H1 (cell line): ENCODE measurements around the gene ADCYAP1. TPM values are rescaled to one million over a fixed set of nuclear protein-coding genes. Genes with fewer than 3 reads are reported as not detected.

Source experiments
- CTCF ChIA-PET: fragments of 300-600 bp; sonication (Branson Sonifier 250); formaldehyde crosslinking; loops from one replicate; lab custom pipeline; 2021; ENCODE audit not compliant: partially characterized antibody; lab: Charles Lee
- POLR2A ChIA-PET: fragments of 300-600 bp; sonication (Branson Sonifier 250); formaldehyde crosslinking; loops from one replicate; lab custom pipeline; 2021; ENCODE audit warnings: inconsistent platforms; ENCODE audit not compliant: partially characterized antibody; lab: Charles Lee
- DNase-seq, 2 experiments: peaks; one replicate each; pipeline versions ENCODE4 v3.0.0 to v3.0.0-alpha.2; 2010 to 2022; ENCODE audit warnings: low spot score in 2 of 2, low read depth in 1 of 2, mixed read lengths in 1 of 2
- FAIRE-seq: peaks from 2 replicates; lab custom pipeline; 2011; peaks lifted over from hg19 to GRCh38; lab: Jason Lieb, UNC
- H2AFZ ChIP-seq: 2 replicates; pipeline ENCODE4 v1.8.1; 2012; ENCODE audit warnings: low read length, inconsistent platforms
- H2AK5ac ChIP-seq: 2 replicates; pipeline ENCODE4 v1.6.1; 2013; ENCODE audit warnings: low read depth, low read length
- H2BK120ac ChIP-seq: replicated peaks from 2 replicates; pipeline ENCODE3; 2013; ENCODE audit warnings: low read depth, low read length, inconsistent platforms
- H2BK12ac ChIP-seq: 2 replicates; pipeline ENCODE4 v1.6.1; 2013; ENCODE audit warnings: low read depth, low read length
- H2BK15ac ChIP-seq: 2 replicates; pipeline ENCODE4 v1.6.1; 2013; ENCODE audit warnings: low read length
- H2BK20ac ChIP-seq: 2 replicates; pipeline ENCODE4 v1.6.1; 2013; ENCODE audit warnings: low read length
- H2BK5ac ChIP-seq: 2 replicates; pipeline ENCODE4 v1.6.1; 2013; ENCODE audit warnings: low read depth, low read length
- H3K14ac ChIP-seq: 2 replicates; pipeline ENCODE4 v1.6.1; 2013; ENCODE audit warnings: inconsistent platforms; ENCODE audit not compliant: insufficient read length
- H3K18ac ChIP-seq: 2 replicates; pipeline ENCODE4 v1.6.1; 2013; ENCODE audit warnings: low read length; ENCODE audit errors: extremely low read depth
- H3K23ac ChIP-seq: 2 replicates; pipeline ENCODE4 v1.6.1; 2013; ENCODE audit warnings: inconsistent platforms; ENCODE audit not compliant: insufficient read length
- H3K23me2 ChIP-seq: 2 replicates; pipeline ENCODE4 v1.6.1; 2013; ENCODE audit warnings: low read depth, low read length
- H3K27ac ChIP-seq: 2 replicates; pipeline ENCODE4 v1.6.1; 2011; ENCODE audit warnings: low read depth, low read length, inconsistent platforms
- H3K27me3 ChIP-seq, 4 experiments: replicated peaks in 1 of 4; 1 replicate in 1 of 4; 2 replicates in 3 of 4; pipeline versions ENCODE4 v1.6.1 to v1.8.1; 2011 to 2013; ENCODE audit warnings: low read length in 3 of 4, mild to moderate bottlenecking in 3 of 4, inconsistent platforms in 2 of 4, mixed read lengths in 2 of 4, moderate library complexity in 1 of 4; ENCODE audit not compliant: control insufficient read depth in 3 of 4, insufficient read depth in 3 of 4; ENCODE audit errors: extremely low read depth in 1 of 4
- H3K36me3 ChIP-seq, 4 experiments: 2 replicates each; pipeline versions ENCODE4 v1.6.1 to v1.8.1; 2011 to 2013; ENCODE audit warnings: mild to moderate bottlenecking in 4 of 4, low read length in 3 of 4, moderate library complexity in 2 of 4, control low read depth in 1 of 4, inconsistent platforms in 1 of 4; ENCODE audit not compliant: insufficient read depth in 4 of 4, control insufficient read depth in 2 of 4
- H3K4ac ChIP-seq: replicated peaks from 2 replicates; pipeline ENCODE3; 2013; ENCODE audit warnings: low read length, low read depth, mixed read lengths, inconsistent platforms; ENCODE audit not compliant: insufficient read length
- H3K4me1 ChIP-seq, 4 experiments: replicated peaks in 1 of 4; 1 replicate in 1 of 4; 2 replicates in 3 of 4; pipeline versions ENCODE4 v1.6.1 to v1.8.1; 2011 to 2013; ENCODE audit warnings: low read length in 3 of 4, inconsistent platforms in 2 of 4, mixed read lengths in 1 of 4; ENCODE audit not compliant: insufficient read depth in 4 of 4, control insufficient read depth in 3 of 4
- H3K4me2 ChIP-seq, 2 experiments: 2 replicates each; pipeline versions ENCODE4 v1.6.1 to v1.8.1; 2011 to 2013; ENCODE audit warnings: low read depth in 2 of 2, low read length in 2 of 2, control low read depth in 1 of 2, inconsistent platforms in 1 of 2, mild to moderate bottlenecking in 1 of 2; ENCODE audit not compliant: insufficient read depth in 1 of 2
- H3K4me3 ChIP-seq, 4 experiments: fragments of 200-600, 300-600 bp in 1 of 4; sonication (generic), shearing (Covaris generic), sonication (Bioruptor Twin) in 1 of 4; 2 replicates each; pipeline versions ENCODE4 v1.5.1 to v1.8.1; 2011 to 2016; ENCODE audit warnings: low read length in 4 of 4, low read depth in 3 of 4, control low read depth in 2 of 4, inconsistent platforms in 2 of 4, mild to moderate bottlenecking in 2 of 4, mixed read lengths in 1 of 4, moderate library complexity in 1 of 4; ENCODE audit not compliant: insufficient read depth in 2 of 4; ENCODE audit errors: extremely low read depth in 1 of 4
- H3K56ac ChIP-seq: replicated peaks from 2 replicates; pipeline ENCODE3; 2013; ENCODE audit warnings: low read depth, mild to moderate bottlenecking, mixed read lengths, low read length, inconsistent platforms; ENCODE audit not compliant: insufficient read length
- H3K79me1 ChIP-seq: 2 replicates; pipeline ENCODE4 v1.6.1; 2013; ENCODE audit warnings: low read depth, low read length, control low read depth
- H3K79me2 ChIP-seq, 2 experiments: 2 replicates each; pipeline versions ENCODE4 v1.6.1 to v1.8.1; 2012 to 2013; ENCODE audit warnings: low read length in 2 of 2, mild to moderate bottlenecking in 2 of 2, inconsistent platforms in 1 of 2; ENCODE audit not compliant: insufficient read depth in 2 of 2, control insufficient read depth in 1 of 2
- H3K9ac ChIP-seq, 4 experiments: replicated peaks in 1 of 4; 1 replicate in 1 of 4; 2 replicates in 3 of 4; pipeline versions ENCODE4 v1.6.1 to v1.8.1; 2011 to 2013; ENCODE audit warnings: low read depth in 3 of 4, low read length in 3 of 4, control low read depth in 2 of 4, mild to moderate bottlenecking in 2 of 4, moderate library complexity in 2 of 4, inconsistent platforms in 1 of 4; ENCODE audit errors: extremely low read depth in 1 of 4
- H3K9me3 ChIP-seq, 2 experiments: 2 replicates each; pipeline versions ENCODE4 v1.6.1 to v1.8.1; 2012 to 2013; ENCODE audit warnings: mild to moderate bottlenecking in 2 of 2, moderate library complexity in 2 of 2, control low read depth in 1 of 2, inconsistent platforms in 1 of 2, low read depth in 1 of 2, low read length in 1 of 2, mixed read lengths in 1 of 2; ENCODE audit not compliant: insufficient read depth in 2 of 2
- H4K20me1 ChIP-seq, 2 experiments: replicated peaks in 1 of 2; 2 replicates each; pipeline versions ENCODE3 to v1.8.1; 2011 to 2013; ENCODE audit warnings: inconsistent platforms in 2 of 2, low read length in 2 of 2, mild to moderate bottlenecking in 1 of 2; ENCODE audit not compliant: insufficient read depth in 2 of 2, control insufficient read depth in 1 of 2
- H4K5ac ChIP-seq: 2 replicates; pipeline ENCODE4 v1.6.1; 2013; ENCODE audit warnings: low read length, low read depth, mixed read lengths, inconsistent platforms; ENCODE audit not compliant: insufficient read length
- H4K8ac ChIP-seq: 2 replicates; pipeline ENCODE4 v1.8.0; 2013; ENCODE audit warnings: mild to moderate bottlenecking, moderate library complexity, low read length, inconsistent platforms; ENCODE audit not compliant: insufficient read depth; ENCODE audit errors: extremely low read depth
- H4K91ac ChIP-seq: replicated peaks from 2 replicates; pipeline ENCODE3; 2013; ENCODE audit warnings: low read length, mixed read lengths, inconsistent platforms; ENCODE audit not compliant: insufficient read length
- BCL11A ChIP-seq, 2 experiments: IDR thresholded peaks; one replicate each; pipeline ENCODE4 v1.6.1; 2011; ENCODE audit warnings: low read depth in 2 of 2, low read length in 2 of 2, mild to moderate bottlenecking in 2 of 2
- CHD2 ChIP-seq: IDR thresholded peaks from 2 replicates; pipeline ENCODE4 v1.6.1; 2012; ENCODE audit warnings: low read length, improper control_type of control experiment
- CREB1 ChIP-seq: IDR thresholded peaks from 2 replicates; pipeline ENCODE4 v1.6.1; 2012; ENCODE audit warnings: inconsistent platforms
- MAX ChIP-seq: IDR thresholded peaks from 2 replicates; pipeline ENCODE4 v1.6.1; 2012; ENCODE audit warnings: inconsistent platforms
- SUZ12 ChIP-seq: fragments of 200-600 bp; sonication (generic); IDR thresholded peaks from 2 replicates; pipeline ENCODE4 v1.6.1; 2012; ENCODE audit warnings: mild to moderate bottlenecking, inconsistent platforms, low read length, moderate library complexity, mixed read lengths
- WGBS, 2 experiments: shearing (Covaris generic) in 1 of 2; methylation state at CpG; one replicate each; pipeline versions ENCODE4 v1.1.6 to v1.1.7; 2013 to 2015; ENCODE audit warnings: low lambda C conversion rate in 2 of 2, mixed read lengths in 2 of 2, inconsistent platforms in 1 of 2, low coverage in 1 of 2, missing lambda C conversion rate in 1 of 2; ENCODE audit not compliant: insufficient replicate concordance in 2 of 2, insufficient coverage in 1 of 2, insufficient read length in 1 of 2; ENCODE audit errors: extremely low coverage in 1 of 2, missing lambda C conversion rate in 1 of 2; 5-methylcytosine and 5-hydroxymethylcytosine counted together
- polyA plus RNA-seq, 7 experiments: library from polyadenylated mRNA; depleted of rRNA in 3 of 7; stranded (reverse) in 5 of 7; unstranded in 2 of 7; fragments of >200 nt in 5 of 7; fragments of 200-250 nt in 2 of 7; gene quantifications; 1 replicate in 5 of 7; 2 replicates in 1 of 7; 4 replicates in 1 of 7; pipeline versions ENCODE4 v1.2.1 to v1.2.3, GENCODE V29; 2011 to 2013; ENCODE audit warnings: missing spikeins in 2 of 7, mixed read lengths in 2 of 7
- total RNA-seq: library from RNA; stranded (reverse); fragmentation: NEBNext Ultra II Directional; extraction: Animal tissue kit (Norgen Biotek cat#: 25700); gene quantifications from 2 replicates; pipeline ENCODE4 v1.2.1, GENCODE V29; 2021

Gene ADCYAP1
- total and polyA plus RNA-seq, 2 of the 8 experiments (the other 6 are each of a cell fraction or from before 2014, with no cell fraction given) = 0.02 TPM; not detected in 1

DNA sequence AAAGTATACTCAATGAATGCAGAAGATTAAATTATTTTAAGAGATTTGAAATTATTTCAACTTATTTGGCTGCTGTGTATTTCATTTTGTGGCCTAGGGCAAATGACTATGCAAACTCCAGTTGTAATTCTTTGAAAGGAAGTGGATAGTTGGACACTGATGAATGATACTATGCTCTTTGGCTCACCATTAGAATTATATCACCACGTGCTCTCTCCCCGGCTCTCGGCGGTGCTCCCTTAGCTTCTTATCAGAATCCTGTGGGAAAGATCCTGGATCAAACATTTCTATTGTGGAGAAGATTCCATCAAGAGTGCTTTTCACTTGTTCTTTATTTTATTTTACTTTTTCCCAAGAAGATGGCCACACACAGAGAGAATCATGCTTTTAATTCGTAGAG is 55.2 kb downstream of the ADCYAP1 start:
- Histone ChIP-seq H3K56ac (no peak overlapping the region), H3K9ac (no peak overlapping the region), H3K27me3 (no peaks in the 10 kb centered on the region), H4K5ac (no peak overlapping the region), H2AFZ (no peak overlapping the region), H2BK12ac (no peak overlapping the region), H3K9me3 (no peaks in the 10 kb centered on the region), H2BK15ac (no peak overlapping the region), H3K27ac (no peak overlapping the region), H3K4me2 (no peak overlapping the region), H3K23ac (no peak overlapping the region), H2BK5ac (no peak overlapping the region), H2BK20ac (no peak overlapping the region), H3K79me2 (no peaks in the 10 kb centered on the region), H3K4me1 (peaks cover 0 to 3% (median 2%) of the 10 kb centered on the region in 4 experiments; a peak in 3 of 7 replicates), H3K36me3 (no peaks in the 10 kb centered on the region), H2AK5ac (no peak overlapping the region), H4K91ac (no peak overlapping the region), H4K8ac (no peak overlapping the region), H4K20me1 (no peaks in the 10 kb centered on the region), H3K79me1 (no peaks in the 10 kb centered on the region), H2BK120ac (no peak overlapping the region), H3K23me2 (no peaks in the 10 kb centered on the region), H3K18ac (no peak overlapping the region), H3K4ac (no peak overlapping the region), H3K4me3 (no peak overlapping the region), H3K14ac (no peak overlapping the region)
- ChIA-PET CTCF (interaction anchor here (0.8 to 1.2 kb wide), 2 partner anchors 8 to 95 kb away, joined by 3 read pairs; no protein-coding TSS in a partner anchor), POLR2A (no interaction called here)
- WGBS, 2 experiments = 91% methylated on average over 5 of the region's 5 CpGs; no CpG with 5 or more reads in 1 of the 2 experiments
- DNase-seq (no peak), FAIRE-seq (no peak)
- no peak for TF ChIP-seq BCL11A (IDR thresholded peaks at IDR 0.05; ENCODE audit: low read depth in 2 of 2, low read length in 2 of 2)
- TF ChIP-seq MAX = no peak
- no peak for TF ChIP-seq CHD2
- TF ChIP-seq CREB1 = no peak
- no peak for TF ChIP-seq SUZ12
